Smooth muscle cell (in vitro differentiated cells): ENCODE measurements around the gene TRIM32. TPM values are rescaled to one million over a fixed set of nuclear protein-coding genes. Genes with fewer than 3 reads are reported as not detected.

Experiments used
- DNase-seq: peaks from one replicate; lab custom pipeline; 2025; ENCODE audit not compliant: unreplicated experiment; lab: John Stamatoyannopoulos, UW
- H2AFZ ChIP-seq: fragments of 200-600 bp; sonication (generic); 2 replicates; pipeline ENCODE4 v1.6.0; 2016; ENCODE audit warnings: antibody characterized with exemption, low read depth, mild to moderate bottlenecking
- H3F3A ChIP-seq: fragments of 200-600 bp; sonication (generic); 2 replicates; pipeline ENCODE4 v1.6.0; 2017; ENCODE audit warnings: antibody characterized with exemption, low read depth
- H3K27ac ChIP-seq: fragments of 200-600 bp; sonication (generic); 2 replicates; pipeline ENCODE4 v1.5.1; 2016; ENCODE audit warnings: low read depth, mild to moderate bottlenecking
- H3K27me3 ChIP-seq: fragments of 200-600 bp; sonication (generic); 2 replicates; pipeline ENCODE4 v1.6.1; 2016; ENCODE audit warnings: low read depth, mild to moderate bottlenecking
- H3K36me3 ChIP-seq: fragments of 200-600 bp; sonication (generic); 2 replicates; pipeline ENCODE4 v1.5.1; 2016; ENCODE audit warnings: low read depth
- H3K4me1 ChIP-seq: fragments of 200-600 bp; sonication (generic); 2 replicates; pipeline ENCODE4 v1.5.1; 2016; ENCODE audit warnings: low read depth
- H3K4me2 ChIP-seq: fragments of 200-600 bp; sonication (generic); 2 replicates; pipeline ENCODE4 v1.6.0; 2016; ENCODE audit warnings: mild to moderate bottlenecking
- H3K4me3 ChIP-seq: fragments of 200-600 bp; sonication (generic); 2 replicates; pipeline ENCODE4 v1.5.1; 2016; ENCODE audit warnings: mild to moderate bottlenecking
- H3K79me2 ChIP-seq: fragments of 200-600 bp; sonication (generic); 2 replicates; pipeline ENCODE4 v1.6.0; 2016; ENCODE audit warnings: low read depth, mild to moderate bottlenecking
- H3K9ac ChIP-seq: fragments of 200-600 bp; sonication (generic); 2 replicates; pipeline ENCODE4 v1.6.0; 2016; ENCODE audit warnings: low read depth
- H3K9me3 ChIP-seq: fragments of 200-600 bp; sonication (generic); replicated peaks from 2 replicates; pipeline ENCODE4 v1.5.1; 2016; ENCODE audit warnings: low read depth
- H4K20me1 ChIP-seq: fragments of 200-600 bp; sonication (generic); 2 replicates; pipeline ENCODE4 v1.6.0; 2016; ENCODE audit warnings: low read depth
- CTCF ChIP-seq: fragments of 200-600 bp; sonication (generic); IDR thresholded peaks from 2 replicates; pipeline ENCODE4 v1.5.1; 2017; ENCODE audit warnings: borderline replicate concordance, mild to moderate bottlenecking, antibody characterized with exemption; ENCODE audit not compliant: insufficient read depth, poor library complexity, severe bottlenecking
- WGBS: methylation state at CpG from one replicate; pipeline ENCODE4 v1.1.7; 2016; ENCODE audit warnings: low lambda C conversion rate; 5-methylcytosine and 5-hydroxymethylcytosine counted together
- polyA plus RNA-seq: library from polyadenylated mRNA; unstranded; fragments of >200 nt; fragmentation: Nextera tagmentation; extraction: Ambion mirVana; gene quantifications from 2 replicates; pipeline ENCODE4 v1.2.1, GENCODE V29; 2016
- total RNA-seq: library from RNA; depleted of rRNA; stranded (reverse); fragments of >200 nt; gene quantifications from 2 replicates; pipeline ENCODE4 v1.2.3, GENCODE V29; 2014

TRIM32 gene
- total and polyA plus RNA-seq, 2 experiments from 2014 or later = 21.5 to 22.7 TPM

DNA sequence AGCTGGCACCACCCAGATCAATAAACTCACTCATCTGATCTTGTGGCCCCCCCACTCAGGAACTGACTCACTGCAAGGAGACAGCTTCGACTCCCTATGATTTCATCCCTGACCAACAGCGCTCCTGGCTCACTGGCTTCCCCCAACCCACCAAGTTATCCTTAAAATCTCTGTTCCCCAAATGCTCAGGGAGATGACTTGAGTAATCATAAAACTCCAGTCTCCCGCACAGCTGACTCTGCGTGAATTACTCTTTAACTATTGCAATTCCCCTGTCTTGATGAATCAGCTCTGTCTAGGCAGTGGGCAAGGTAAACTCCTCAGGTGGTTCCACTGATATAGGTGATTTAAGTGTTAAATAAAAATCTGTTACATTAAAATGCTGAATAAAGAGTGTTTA is 1.9 kb upstream of the TRIM32 start:
- Histone ChIP-seq H4K20me1 (peaks cover 26% of the 10 kb centered on the region), H3F3A (no peaks in the 10 kb centered on the region), H3K27me3 (no peaks in the 10 kb centered on the region), H3K27ac (no peak overlapping the region), H3K36me3 (peaks cover 3% of the 10 kb centered on the region), H3K79me2 (peaks cover 33% of the 10 kb centered on the region), H3K4me3 (no peak overlapping the region), H3K4me1 (peaks cover 10% of the 10 kb centered on the region), H3K9ac (no peak overlapping the region), H3K9me3 (no peaks in the 10 kb centered on the region), H2AFZ (no peak overlapping the region), H3K4me2 (no peak overlapping the region)
- WGBS = 60% methylated on average over 4 of the region's 4 CpGs
- no peak for DNase-seq
- no peak for TF ChIP-seq CTCF

- DNase-seq = no peak
- Histone ChIP-seq H3K9ac (no peak overlapping the region), H3K79me2 (peaks cover 43% of the 10 kb centered on the region), H4K20me1 (peaks cover 35% of the 10 kb centered on the region), H3K9me3 (no peaks in the 10 kb centered on the region), H3K4me1 (peaks cover 10% of the 10 kb centered on the region), H3K4me2 (peak overlapping the region; percentile 97), H3K36me3 (peaks cover 3% of the 10 kb centered on the region), H3K27me3 (no peaks in the 10 kb centered on the region), H3F3A (no peaks in the 10 kb centered on the region), H3K27ac (no peak overlapping the region), H3K4me3 (no peak overlapping the region), H2AFZ (peak overlapping the region; percentile 69)
- no peak for TF ChIP-seq CTCF
Measured at GRCh38 chr9:116686135-116686534, 970 bp upstream of the TRIM32 start.

- peaks cover 3% of the 10 kb centered on the region for H3K36me3 ChIP-seq
- no peaks in the 10 kb centered on the region for H3K27me3 ChIP-seq
- peaks cover 41% of the 10 kb centered on the region for H4K20me1 ChIP-seq
- peak overlapping the region; percentile 50 for H3K27ac ChIP-seq
- no peaks in the 10 kb centered on the region for H3K9me3 ChIP-seq
- no peaks in the 10 kb centered on the region for H3F3A ChIP-seq
- DNase-seq = no peak
- peak overlapping the region; percentile 97 for H3K4me2 ChIP-seq
- H2AFZ ChIP-seq = peak overlapping the region; percentile 69
- 34% methylated on average over 7 of the region's 7 CpGs for WGBS
- peaks cover 10% of the 10 kb centered on the region for H3K4me1 ChIP-seq
- H3K79me2 ChIP-seq = peaks cover 48% of the 10 kb centered on the region
- TF ChIP-seq CTCF = no peak
- H3K4me3 ChIP-seq = peak overlapping the region; percentile 93
- H3K9ac ChIP-seq = peak overlapping the region; percentile 88
Measured at GRCh38 chr9:116686693-116687073, 422 bp upstream of the TRIM32 start.

GRCh38 chr9:116687754-116688135 is 640 bp downstream of the TRIM32 start:
- Histone ChIP-seq H4K20me1 (peaks cover 51% of the 10 kb centered on the region), H3F3A (no peaks in the 10 kb centered on the region), H3K9me3 (no peaks in the 10 kb centered on the region), H2AFZ (peak overlapping the region; percentile 69), H3K4me2 (peak overlapping the region; percentile 97), H3K4me1 (peaks cover 10% of the 10 kb centered on the region), H3K4me3 (peak overlapping the region; percentile 93), H3K9ac (peak overlapping the region; percentile 88), H3K79me2 (peaks cover 57% of the 10 kb centered on the region), H3K27ac (peak overlapping the region; percentile 50), H3K36me3 (peaks cover 3% of the 10 kb centered on the region), H3K27me3 (no peaks in the 10 kb centered on the region)
- TF ChIP-seq CTCF = no peak
- 26% methylated on average over 7 of the region's 7 CpGs for WGBS
- DNase-seq = no peak
